CD4-positive, alpha-beta T cell (primary cell): ENCODE results near the gene ZBTB2. TPM values are rescaled to one million over a fixed set of nuclear protein-coding genes. Genes with fewer than 3 reads are reported as not detected.

Experiments used
- ATAC-seq: fragments of 200-7000 bp; cut with Tn5 transposase; one replicate; pipeline ENCODE4 v1.10.0; 2022; ENCODE audit warnings: mild to moderate bottlenecking; ENCODE audit not compliant: poor library complexity
- CTCF ChIA-PET: fragments of 350-600 bp; sonication (Branson Sonifier 250); formaldehyde crosslinking; loops from one replicate; lab custom pipeline; 2021; ENCODE audit warnings: antibody characterized with exemption, inconsistent platforms; lab: Charles Lee
- POLR2A ChIA-PET: fragments of 350-600 bp; sonication (Branson Sonifier 250); formaldehyde crosslinking; loops from one replicate; lab custom pipeline; 2021; ENCODE audit warnings: antibody characterized with exemption, inconsistent platforms; lab: Charles Lee
- DNase-seq, 14 experiments: peaks; one replicate each; pipeline ENCODE4 v3.0.0-alpha.2; 2013 to 2020; ENCODE audit warnings: mixed read lengths in 2 of 14
- H3K27ac ChIP-seq, 2 donors: one replicate each; pipeline versions ENCODE4 v1.5.1 to v1.7.0; 2013; ENCODE audit warnings: low read length in 2 of 2, low read depth in 1 of 2, mild to moderate bottlenecking in 1 of 2
- H3K27me3 ChIP-seq, 2 experiments: 1 replicate in 1 of 2; 2 replicates in 1 of 2; pipeline versions ENCODE4 v1.6.1 to v1.7.0; 2013; ENCODE audit warnings: low read length in 2 of 2, control low read depth in 1 of 2, mild to moderate bottlenecking in 1 of 2, moderate library complexity in 1 of 2; ENCODE audit not compliant: insufficient read depth in 2 of 2, control insufficient read depth in 1 of 2
- H3K36me3 ChIP-seq: one replicate; pipeline ENCODE4 v1.6.1; 2013; ENCODE audit warnings: low read length, control low read depth; ENCODE audit not compliant: insufficient read depth
- H3K4me1 ChIP-seq: one replicate; pipeline ENCODE4 v1.6.1; 2013; ENCODE audit warnings: low read length, control low read depth; ENCODE audit not compliant: insufficient read depth
- H3K4me3 ChIP-seq: one replicate; pipeline ENCODE4 v1.5.1; 2013; ENCODE audit warnings: mild to moderate bottlenecking, low read length, moderate library complexity
- H3K9me3 ChIP-seq, 2 experiments: 1 replicate in 1 of 2; 2 replicates in 1 of 2; pipeline versions ENCODE4 v1.6.1 to v1.7.0; 2013; ENCODE audit warnings: low read length in 2 of 2, mild to moderate bottlenecking in 2 of 2, control low read depth in 1 of 2, moderate library complexity in 1 of 2; ENCODE audit not compliant: control insufficient read depth in 1 of 2, insufficient read depth in 1 of 2
- H3K27ac Mint-ChIP-seq: one replicate; pipeline ENCODE4 v1.8.0; 2020; ENCODE audit warnings: mixed read lengths
- H3K27me3 Mint-ChIP-seq: one replicate; pipeline ENCODE4 v1.8.0; 2021; ENCODE audit warnings: mixed read lengths
- H3K36me3 Mint-ChIP-seq: one replicate; pipeline ENCODE4 v1.8.0; 2021; ENCODE audit warnings: low read depth, mixed read lengths
- H3K4me1 Mint-ChIP-seq: one replicate; pipeline ENCODE4 v1.8.0; 2021; ENCODE audit warnings: low read depth, mixed read lengths
- H3K4me3 Mint-ChIP-seq: one replicate; pipeline ENCODE4 v1.8.0; 2020; ENCODE audit warnings: mild to moderate bottlenecking, mixed read lengths
- H3K9me3 Mint-ChIP-seq: one replicate; pipeline ENCODE4 v1.8.0; 2020; ENCODE audit warnings: mixed read lengths
- CTCF ChIP-seq: fragments of 200-600 bp; IDR thresholded peaks from one replicate; pipeline ENCODE4 v1.8.0; 2022; ENCODE audit warnings: antibody characterized with exemption, mild to moderate bottlenecking
- intact Hi-C, 2 experiments: fragments of 100-400 bp; cut with DNase I in 1 of 2; cut with micrococcal nuclease in 1 of 2; formaldehyde crosslinking; loops; one replicate each; pipeline versions ENCODE4 v1.15.1 to v1.9.0; 2023 to 2025; cut with DNase I, micrococcal nuclease
- total RNA-seq, 174 experiments: library from RNA in 2 of 174; stranded (reverse) in 2 of 174; gene quantifications; one replicate each; pipeline ENCODE4 v1.2.3 and lab custom pipeline; 2021 to 2026

The ZBTB2 gene
- total RNA-seq, 2 experiments from 2014 or later = 18.6 to 19.1 TPM

GRCh38 chr6:151431337-151431736, 40.0 kb upstream of the ZBTB2 start:
- no peak for TF ChIP-seq CTCF
- no peak overlapping the region for H3K27ac ChIP-seq
- Mint-ChIP-seq H3K9me3 (no peaks in the 10 kb centered on the region), H3K36me3 (peaks cover 67% of the 10 kb centered on the region), H3K4me1 (no peaks in the 10 kb centered on the region), H3K4me3 (no peak overlapping the region), H3K27ac (no peak overlapping the region), H3K27me3 (no peaks in the 10 kb centered on the region)
- CTCF ChIA-PET = interaction anchor here (1.1 kb wide), 1 partner anchor 25 kb away, joined by 3 read pairs; no protein-coding TSS in a partner anchor
- no peaks in the 10 kb centered on the region for H3K9me3 ChIP-seq
- ATAC-seq (no peak), DNase-seq (no peak)
- no peaks in the 10 kb centered on the region for H3K27me3 ChIP-seq
- H3K36me3 ChIP-seq = peaks cover 47% of the 10 kb centered on the region
- H3K4me1 ChIP-seq = no peaks in the 10 kb centered on the region
- POLR2A ChIA-PET = no interaction called here
- no peak overlapping the region for H3K4me3 ChIP-seq
- intact Hi-C loops = loop anchor here in 1 of 2 experiments (5.0 kb wide), 1 partner anchor 34 kb away; no protein-coding TSS in a partner anchor

- no peak for DNase-seq
- Histone ChIP-seq H3K36me3 (peaks cover 48% of the 10 kb centered on the region), H3K4me1 (no peaks in the 10 kb centered on the region), H3K9me3 (no peaks in the 10 kb centered on the region), H3K27me3 (no peaks in the 10 kb centered on the region), H3K4me3 (no peak overlapping the region), H3K27ac (no peak overlapping the region)
- Mint-ChIP-seq H3K9me3 (no peaks in the 10 kb centered on the region), H3K27me3 (no peaks in the 10 kb centered on the region), H3K27ac (no peak overlapping the region), H3K4me1 (no peaks in the 10 kb centered on the region), H3K4me3 (no peak overlapping the region), H3K36me3 (peaks cover 67% of the 10 kb centered on the region)
- POLR2A ChIA-PET = no interaction called here
- ATAC-seq = no peak
- TF ChIP-seq CTCF = no peak
- intact Hi-C loops = loop anchor here in 1 of 2 experiments (5.0 kb wide), 1 partner anchor 34 kb away; no protein-coding TSS in a partner anchor
- CTCF ChIA-PET = interaction anchor here (1.0 kb wide), 1 partner anchor 25 kb away, joined by 5 read pairs; no protein-coding TSS in a partner anchor
Observed at GRCh38 chr6:151430886-151431285, 39.5 kb upstream of the ZBTB2 start.

DNA sequence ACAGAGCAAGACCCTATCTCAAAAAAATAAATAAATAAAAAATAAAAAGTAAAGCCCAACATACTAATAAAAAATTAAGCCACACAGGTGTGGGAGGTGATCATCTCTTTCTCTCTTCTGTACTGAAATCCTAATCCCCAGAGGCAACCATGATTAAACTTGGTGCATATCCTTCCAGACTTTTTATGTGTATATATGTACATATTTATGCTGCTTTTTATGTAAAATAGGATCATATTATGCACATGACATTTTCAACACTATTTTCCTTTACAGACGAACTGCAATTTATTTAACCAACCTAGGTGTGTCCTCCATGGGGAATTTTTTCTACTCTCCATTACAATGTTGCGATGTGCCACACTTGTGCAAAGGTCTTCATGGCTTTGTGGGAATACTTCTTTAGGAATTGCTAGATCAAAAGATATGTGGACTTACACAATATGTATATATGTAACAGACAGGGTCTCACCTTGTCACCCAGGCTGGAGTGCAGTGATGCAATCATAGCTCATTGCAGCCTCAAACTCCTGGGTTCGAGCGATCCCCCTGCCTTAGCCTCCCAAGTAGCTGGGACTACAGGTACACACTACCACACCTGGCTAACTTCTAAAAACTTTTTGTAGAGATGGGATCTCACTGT, 36.9 kb upstream of the ZBTB2 start:
- CTCF ChIA-PET = no interaction called here
- DNase-seq (no peak), ATAC-seq (no peak)
- H3K4me1 ChIP-seq = no peaks in the 10 kb centered on the region
- no peaks in the 10 kb centered on the region for H3K9me3 ChIP-seq
- no peak overlapping the region for H3K27ac Mint-ChIP-seq
- intact Hi-C loops = no loop called here
- no peaks in the 10 kb centered on the region for H3K9me3 Mint-ChIP-seq
- no peaks in the 10 kb centered on the region for H3K27me3 ChIP-seq
- no peak overlapping the region for H3K27ac ChIP-seq
- no peak for TF ChIP-seq CTCF
- H3K4me1 Mint-ChIP-seq = no peaks in the 10 kb centered on the region
- H3K4me3 Mint-ChIP-seq = no peak overlapping the region
- POLR2A ChIA-PET = interaction anchor here (1.4 kb wide), 1 partner anchor 15 kb away, joined by 3 read pairs; no protein-coding TSS in a partner anchor
- H3K4me3 ChIP-seq = no peak overlapping the region
- H3K27me3 Mint-ChIP-seq = no peaks in the 10 kb centered on the region
- peaks cover 80% of the 10 kb centered on the region for H3K36me3 Mint-ChIP-seq
- H3K36me3 ChIP-seq = peaks cover 58% of the 10 kb centered on the region
